ENCODE results near the gene ATP6V0A4.
"Not testable (repeated sequence)": the region's sequence is repeated elsewhere in the genome, so short reads cannot be mapped to it uniquely, and the experiment has no call there.

Gene ATP6V0A4

GRCh38 chr7:138798836-138799235 is 840 bp upstream of the ATP6V0A4 start:
- no peaks in the 10 kb centered on the region for H3K27me3 ChIP-seq (ENCODE audit: insufficient read depth, poor library complexity, severe bottlenecking)
- no peak for DNase-seq (ENCODE audit: low read depth in 1 of 2, low spot score in 1 of 2)
- TF ChIP-seq CTCF (IDR thresholded peaks at IDR 0.05; ENCODE audit: insufficient read depth, low read length) (no peak), POLR2AphosphoS5 (IDR thresholded peaks at IDR 0.05; ENCODE audit: low read depth) (no peak), GABPA (IDR thresholded peaks at IDR 0.05; ENCODE audit: low read depth) (no peak), REST (IDR thresholded peaks at IDR 0.05; ENCODE audit: insufficient replicate concordance, low read depth) (no peak), SPI1 (IDR thresholded peaks at IDR 0.05; ENCODE audit: borderline replicate concordance, low read depth) (no peak)
- no peak overlapping the region for H3K27ac ChIP-seq (replicated peaks)
- no peak overlapping the region for H3K4me3 ChIP-seq (replicated peaks; ENCODE audit: insufficient read depth, low read length)

- DNase-seq (ENCODE audit: low read depth in 1 of 2, low spot score in 1 of 2); H3K27me3 ChIP-seq (ENCODE audit: insufficient read depth, poor library complexity, severe bottlenecking); H3K4me3 ChIP-seq (replicated peaks; ENCODE audit: insufficient read depth, low read length); H3K27ac ChIP-seq (replicated peaks): not testable (repeated sequence)
These were observed 950 bp downstream of the ATP6V0A4 start for GRCh38 chr7:138797046-138797445.

GRCh38 chr7:138796038-138796615 is 1.9 kb downstream of the ATP6V0A4 start:
- TF ChIP-seq CTCF (IDR thresholded peaks at IDR 0.05; ENCODE audit: insufficient read depth, low read length) = no peak
- no peak for TF ChIP-seq REST (IDR thresholded peaks at IDR 0.05; ENCODE audit: insufficient replicate concordance, low read depth)
- no peak for TF ChIP-seq POLR2AphosphoS5 (IDR thresholded peaks at IDR 0.05; ENCODE audit: low read depth)
- no peak for TF ChIP-seq GABPA (IDR thresholded peaks at IDR 0.05; ENCODE audit: low read depth)
- no peak for TF ChIP-seq SPI1 (IDR thresholded peaks at IDR 0.05; ENCODE audit: borderline replicate concordance, low read depth)
- H3K27me3 ChIP-seq (ENCODE audit: insufficient read depth, poor library complexity, severe bottlenecking) = no peaks in the 10 kb centered on the region
- H3K4me3 ChIP-seq (replicated peaks; ENCODE audit: insufficient read depth, low read length) = no peak overlapping the region
- no peak overlapping the region for H3K27ac ChIP-seq (replicated peaks)
- no peak for DNase-seq (ENCODE audit: low read depth in 1 of 2, low spot score in 1 of 2)

GRCh38 chr7:138785587-138786437 is 12.2 kb downstream of the ATP6V0A4 start:
- Histone ChIP-seq H3K27me3 (ENCODE audit: insufficient read depth, poor library complexity, severe bottlenecking) (no peaks in the 10 kb centered on the region), H3K27ac (replicated peaks) (no peak overlapping the region), H3K4me3 (replicated peaks; ENCODE audit: insufficient read depth, low read length) (no peak overlapping the region)
- TF ChIP-seq REST (IDR thresholded peaks at IDR 0.05; ENCODE audit: insufficient replicate concordance, low read depth) = no peak
- no peak for TF ChIP-seq CTCF (IDR thresholded peaks at IDR 0.05; ENCODE audit: insufficient read depth, low read length)
- TF ChIP-seq POLR2AphosphoS5 (IDR thresholded peaks at IDR 0.05; ENCODE audit: low read depth) = no peak
- no peak for TF ChIP-seq GABPA (IDR thresholded peaks at IDR 0.05; ENCODE audit: low read depth)
- no peak for DNase-seq (ENCODE audit: low read depth in 1 of 2, low spot score in 1 of 2)
